HT-29 (cell line): ENCODE measurements around the gene TRAPPC11. TPM values are rescaled to one million over a fixed set of nuclear protein-coding genes. Genes with fewer than 3 reads are reported as not detected.

Source experiments
- DNase-seq: peaks from one replicate; pipeline ENCODE4 v3.0.0-alpha.2; 2015; ENCODE audit warnings: low spot score
- total RNA-seq: library from RNA; depleted of rRNA; stranded (reverse); fragments of >200 nt; shearing (Covaris generic); gene quantifications from 2 replicates; pipeline ENCODE4 v1.2.3, GENCODE V29; 2014

The TRAPPC11 gene
- total RNA-seq, 1 experiment from 2014 or later: 9.8 TPM

DNA sequence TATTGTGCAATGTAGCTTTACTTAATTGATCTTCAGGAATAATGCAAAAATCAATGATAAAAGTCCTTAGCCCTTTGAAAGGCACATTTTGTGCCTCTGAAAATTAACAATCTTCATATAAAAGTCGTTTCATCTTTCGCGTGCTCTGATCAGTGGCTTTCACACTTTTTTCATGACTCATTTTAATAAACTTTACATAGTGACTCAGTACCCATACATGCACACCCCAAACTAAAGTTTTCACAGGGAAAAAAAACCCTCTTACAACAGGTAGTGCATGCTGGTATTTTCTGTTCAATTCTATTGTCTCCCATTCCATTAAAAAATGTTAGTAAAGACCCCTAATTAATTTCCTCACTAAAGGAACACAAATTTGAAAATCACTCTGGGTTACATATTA is 21.6 kb upstream of the TRAPPC11 start:
- DNase-seq: no peak

DNA sequence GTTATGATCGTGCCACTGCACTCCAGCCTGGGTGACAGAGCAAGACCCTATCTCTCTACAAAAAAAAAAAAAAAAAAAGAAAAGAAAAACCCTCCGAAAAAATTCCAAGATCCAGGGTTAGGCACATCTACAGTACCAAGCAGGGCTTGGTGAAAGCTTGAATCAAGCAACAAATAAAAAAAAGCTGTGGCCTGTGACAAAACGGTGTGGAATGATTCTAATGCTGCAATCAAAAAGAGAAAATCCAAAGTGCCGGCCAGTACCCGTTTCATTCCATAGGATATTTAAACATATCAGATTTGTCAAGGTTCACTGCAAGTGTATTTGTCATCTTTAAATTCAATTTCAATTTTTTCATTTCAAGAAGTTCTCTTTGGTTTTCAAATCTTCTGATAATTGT is 20.7 kb upstream of the TRAPPC11 start:
- DNase-seq: no peak

DNA sequence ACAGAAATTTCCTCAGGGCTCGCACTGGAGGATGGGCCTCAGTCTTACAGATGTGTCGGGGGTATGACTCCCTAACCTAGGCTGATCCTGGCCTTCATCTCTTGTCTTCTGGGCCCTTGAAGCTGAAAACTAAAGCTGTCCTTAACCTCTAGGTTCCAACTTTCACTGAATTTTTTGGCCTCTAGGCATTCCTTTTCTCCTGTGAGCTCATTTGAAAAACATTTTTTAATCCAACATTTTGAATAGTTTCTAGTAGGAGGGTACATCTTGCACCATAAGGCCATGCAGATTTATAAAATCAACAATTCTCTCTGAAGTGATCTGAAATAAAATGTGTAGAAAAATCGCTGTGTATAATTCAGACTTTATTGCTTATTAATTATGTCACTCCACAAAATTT is 19.8 kb upstream of the TRAPPC11 start:
- no peak for DNase-seq

DNA sequence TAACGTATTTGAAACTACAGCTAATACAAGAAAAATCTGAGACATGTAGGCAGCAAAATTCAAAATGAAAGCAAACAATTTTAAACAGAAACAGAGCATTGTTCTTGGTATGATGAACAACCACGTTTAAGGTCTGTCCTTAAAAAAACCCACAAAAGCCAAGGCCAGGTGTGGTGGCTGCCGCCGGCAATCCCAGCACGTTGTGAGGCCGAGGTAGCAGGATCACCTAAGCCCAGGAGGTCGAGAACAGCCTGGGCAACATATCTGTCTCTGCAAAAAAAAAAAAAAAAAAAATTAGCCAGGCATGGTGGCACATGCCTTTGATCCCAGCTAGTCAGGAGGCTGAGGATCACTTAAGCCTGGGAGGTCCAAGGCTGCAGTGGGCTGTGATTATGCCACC is 13.8 kb upstream of the TRAPPC11 start:
- DNase-seq: no peak

DNA sequence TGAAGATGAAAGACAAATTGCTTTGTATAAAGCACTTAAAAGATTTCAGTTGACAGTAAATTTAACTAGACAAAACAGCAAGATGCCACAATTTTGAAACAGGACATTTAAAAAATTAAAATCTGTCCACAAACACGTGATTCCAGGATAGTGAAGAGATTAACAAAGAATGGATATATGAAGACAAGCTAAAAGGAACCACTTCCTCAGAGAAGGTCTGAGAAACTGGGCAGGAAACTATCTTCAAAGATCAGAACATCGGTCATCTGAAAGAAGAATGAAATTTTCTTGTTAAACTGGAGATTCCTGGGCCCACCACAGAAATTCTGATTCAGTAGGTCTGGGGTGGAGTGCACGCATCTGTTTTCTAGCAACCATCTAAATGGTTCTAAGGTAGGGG is 1.5 kb upstream of the TRAPPC11 start:
- DNase-seq: no peak

DNA sequence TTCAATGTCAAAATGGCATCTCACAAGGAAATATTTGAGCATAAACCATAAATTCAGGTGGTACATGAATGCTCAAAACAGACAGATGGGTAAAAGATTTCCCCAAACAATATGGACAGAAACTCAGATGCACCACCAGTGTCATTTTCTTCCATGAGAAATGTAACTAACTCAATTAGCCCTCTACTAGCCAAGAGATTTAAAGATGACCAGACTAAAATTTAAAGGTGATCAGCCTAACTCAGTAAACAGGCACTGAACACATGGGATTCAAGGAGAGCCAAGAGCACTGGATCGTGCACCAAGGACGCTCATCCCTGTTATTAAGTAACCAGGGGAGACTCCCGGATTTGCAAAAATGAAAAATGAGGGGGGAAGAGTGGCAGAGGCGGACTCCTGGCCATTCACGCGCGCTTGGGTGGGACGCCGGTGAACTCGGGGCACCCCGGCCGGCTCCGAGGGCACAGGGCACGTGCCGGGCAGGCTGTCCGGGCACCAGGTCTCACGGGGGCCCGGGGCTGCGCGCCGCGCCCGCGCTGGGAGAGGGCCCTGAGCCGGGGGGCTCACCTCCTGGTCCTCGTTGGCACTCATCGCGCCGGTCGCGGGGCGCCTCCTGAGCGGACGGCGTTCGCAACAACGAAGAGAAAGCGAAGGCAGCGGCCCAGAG is 598 bp upstream of the TRAPPC11 start:
- DNase-seq: peak; percentile 28

DNA sequence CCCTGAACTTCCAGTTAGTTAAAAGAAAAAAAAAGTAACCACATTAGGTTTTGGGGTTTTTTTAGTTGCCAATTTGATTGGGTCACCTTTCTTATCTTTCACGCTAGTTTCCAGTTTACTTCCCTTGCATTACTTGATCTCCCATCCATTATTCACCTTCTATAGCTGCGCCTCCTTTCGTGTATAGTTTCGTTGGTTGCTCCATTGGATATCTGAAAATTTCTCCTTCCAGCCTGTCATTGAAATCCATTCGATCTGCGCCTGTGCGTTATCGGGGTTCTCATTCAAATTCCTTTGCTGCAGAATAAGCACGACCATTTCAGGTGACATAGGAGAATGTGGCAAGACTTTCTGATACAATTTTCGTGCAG is 764 bp downstream of the TRAPPC11 start:
- peak; percentile 26 for DNase-seq

DNA sequence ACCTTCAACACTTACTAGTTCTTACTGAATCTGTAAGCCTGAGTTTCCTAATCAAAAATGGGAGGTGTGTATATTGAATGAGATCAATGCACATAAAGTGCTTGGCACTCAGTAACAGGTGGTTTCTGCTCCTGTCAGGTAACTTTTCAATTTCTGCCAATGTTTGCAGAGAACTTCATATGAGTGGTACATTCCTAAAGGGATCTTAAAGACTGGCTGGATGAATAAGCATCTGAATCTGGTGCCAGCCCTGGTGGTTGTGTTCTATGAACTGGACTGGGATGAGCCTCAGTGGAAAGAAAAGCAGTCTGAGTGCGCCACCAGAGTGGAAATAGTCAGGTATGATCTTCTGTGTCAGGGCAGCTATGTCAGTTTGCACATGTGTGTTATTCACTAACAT is 7.0 kb downstream of the TRAPPC11 start:
- DNase-seq: no peak

DNA sequence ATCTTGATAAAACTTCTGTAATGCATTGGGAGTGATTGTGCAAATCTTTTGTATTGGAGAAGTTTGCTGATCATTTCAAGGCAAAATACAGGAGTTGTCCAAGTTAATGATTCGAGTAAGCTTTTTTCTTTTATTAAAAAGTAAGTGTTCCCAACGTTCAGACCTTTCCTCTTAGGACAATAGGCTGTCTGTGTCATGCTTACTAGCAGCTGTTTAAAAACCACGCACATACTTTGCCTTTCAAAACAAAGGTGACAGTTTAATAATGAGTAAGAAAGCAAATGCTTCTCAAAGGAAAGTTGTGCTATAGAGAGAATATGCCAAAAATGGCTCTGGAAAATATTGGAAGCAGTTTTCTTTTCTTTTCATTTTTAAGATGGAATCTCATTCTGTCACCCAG is 11.2 kb downstream of the TRAPPC11 start:
- DNase-seq: no peak

DNA sequence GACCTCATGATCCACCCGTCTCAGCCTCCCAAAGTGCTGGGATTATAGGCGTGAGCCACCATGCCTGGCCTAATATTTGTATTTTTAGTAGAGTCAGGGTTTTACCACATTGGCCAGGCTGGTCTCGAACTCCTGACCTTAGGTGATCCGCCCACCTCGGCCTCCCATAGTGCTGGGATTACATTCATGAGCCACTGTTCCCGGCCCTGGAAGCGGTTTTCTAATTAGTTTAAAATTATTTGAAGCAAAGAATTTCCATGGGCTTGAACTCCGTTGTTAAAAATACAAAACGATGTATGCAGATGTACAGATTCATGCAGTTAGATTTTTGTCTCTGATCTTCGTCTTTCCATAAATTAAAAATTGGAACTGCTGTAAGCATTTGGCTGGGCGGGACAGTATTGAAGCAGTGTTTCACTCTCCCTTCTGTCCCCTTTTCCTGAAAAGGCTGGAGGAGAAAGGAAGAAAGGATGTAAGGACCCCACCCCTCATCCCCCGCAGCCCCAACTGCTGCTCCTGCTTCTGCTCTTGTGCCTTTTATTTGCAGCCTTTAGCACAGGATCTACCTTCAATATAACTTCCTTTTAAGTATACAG is 12.0 kb downstream of the TRAPPC11 start:
- no peak for DNase-seq

DNA sequence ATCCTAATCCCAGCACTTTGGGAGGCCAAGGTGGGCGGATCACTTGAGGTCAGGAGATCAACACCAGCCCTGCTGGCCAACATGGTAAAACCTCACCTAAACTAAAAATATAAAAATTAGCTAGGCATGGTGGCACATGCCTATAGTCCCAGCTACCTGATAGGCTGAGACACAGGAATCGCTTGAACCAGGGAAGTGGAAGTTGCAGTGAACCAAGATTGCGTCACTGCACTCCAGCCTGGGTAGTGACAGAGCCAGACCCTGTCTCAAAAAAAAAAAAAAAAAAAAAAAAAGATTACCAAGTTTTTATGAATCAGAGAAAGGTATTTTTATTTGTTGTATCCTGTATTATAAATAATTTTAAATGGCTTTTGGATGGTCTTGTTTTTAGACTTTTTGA is 15.1 kb downstream of the TRAPPC11 start:
- DNase-seq: no peak

DNA sequence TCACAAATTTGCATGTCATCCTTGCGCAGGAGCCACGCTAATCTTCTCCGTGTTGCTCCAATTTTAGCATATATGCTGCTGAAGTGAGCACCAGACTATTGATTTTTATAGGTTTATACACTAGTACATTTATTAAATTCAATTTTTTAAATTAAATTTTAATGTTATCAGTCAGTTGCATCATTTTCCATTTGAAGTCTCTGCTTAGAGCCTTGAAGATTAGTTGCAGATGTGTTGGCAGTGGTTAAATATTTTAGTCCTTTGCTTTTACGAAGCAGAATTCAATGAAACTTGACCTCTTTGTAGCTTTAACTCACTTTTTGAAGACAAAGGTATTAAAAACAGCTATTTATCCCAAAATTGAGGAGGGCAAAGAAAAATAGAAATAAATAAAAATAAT is 16.5 kb downstream of the TRAPPC11 start:
- DNase-seq: no peak

DNA sequence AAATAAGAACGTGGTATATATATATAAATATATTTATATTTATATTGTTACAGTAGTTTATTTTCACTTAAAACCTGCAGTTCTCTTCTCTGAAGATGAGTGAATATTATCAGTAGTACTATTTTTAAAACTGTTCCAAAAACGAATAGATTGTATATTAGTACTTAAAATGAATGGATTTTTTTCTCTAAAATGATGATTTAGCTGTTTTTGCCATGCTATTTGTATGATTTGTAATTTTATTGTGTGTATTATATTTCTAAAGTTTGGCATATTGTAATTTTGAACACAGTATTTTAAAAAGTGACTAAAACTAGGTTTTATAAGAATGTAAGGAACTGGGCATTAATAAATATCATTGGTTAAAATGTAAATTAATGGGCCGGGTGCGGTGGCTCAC is 22.0 kb downstream of the TRAPPC11 start:
- no peak for DNase-seq

DNA sequence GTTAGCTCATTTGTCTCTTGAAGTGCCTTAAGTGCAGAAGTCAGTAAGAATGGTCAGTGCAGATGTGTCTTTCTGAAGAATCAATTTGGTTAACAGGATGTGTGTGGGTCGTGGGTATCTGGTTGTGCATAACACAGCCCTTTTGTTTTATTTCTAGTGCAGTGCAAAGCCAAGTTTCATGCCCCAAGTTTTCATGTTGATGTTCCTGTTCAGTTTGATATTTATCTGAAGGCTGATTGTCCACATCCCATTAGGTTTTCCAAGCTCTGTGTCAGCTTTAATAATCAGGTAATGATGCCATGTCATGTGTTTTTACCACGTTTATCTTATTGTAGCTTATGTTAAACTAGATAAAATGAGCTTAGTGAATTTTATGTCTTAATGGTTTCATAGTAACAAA is 27.4 kb downstream of the TRAPPC11 start:
- no peak for DNase-seq

DNA sequence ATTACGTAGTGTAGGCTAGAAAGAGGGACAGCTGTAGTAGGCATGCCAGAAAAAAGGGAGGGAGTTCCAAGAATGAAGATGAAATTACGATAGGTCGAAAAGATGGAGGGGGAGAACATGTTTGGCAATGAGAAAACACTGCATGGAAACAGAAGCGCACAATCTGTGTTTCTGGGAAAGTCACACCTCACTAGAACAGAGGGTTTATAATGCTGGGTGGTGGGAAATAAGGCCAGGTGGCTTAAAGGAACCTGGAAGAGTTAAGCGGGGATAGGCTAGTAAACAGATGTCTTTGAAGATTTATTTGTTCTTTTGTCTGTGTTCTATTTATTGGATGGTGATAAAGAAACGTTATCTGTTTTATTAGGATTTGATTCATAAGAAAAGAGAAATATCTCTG is 29.1 kb downstream of the TRAPPC11 start:
- no peak for DNase-seq

DNA sequence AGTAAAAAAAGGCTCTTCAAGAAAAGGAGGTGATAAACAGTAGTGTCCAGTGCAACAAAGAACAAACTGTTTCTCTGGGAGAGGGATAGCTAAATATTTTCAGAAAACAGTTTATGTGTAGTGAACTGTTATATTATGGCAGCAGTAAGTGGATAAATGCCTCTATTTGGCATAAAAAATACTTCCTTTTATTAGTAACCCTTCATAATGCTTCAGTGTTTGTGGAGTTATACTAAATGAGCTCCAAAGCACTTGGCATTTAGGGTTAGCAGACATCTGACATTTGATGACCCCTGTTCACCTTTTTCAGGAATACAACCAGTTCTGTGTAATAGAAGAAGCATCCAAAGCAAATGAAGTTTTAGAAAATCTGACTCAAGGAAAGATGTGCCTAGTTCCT is 31.9 kb downstream of the TRAPPC11 start:
- DNase-seq: no peak

DNA sequence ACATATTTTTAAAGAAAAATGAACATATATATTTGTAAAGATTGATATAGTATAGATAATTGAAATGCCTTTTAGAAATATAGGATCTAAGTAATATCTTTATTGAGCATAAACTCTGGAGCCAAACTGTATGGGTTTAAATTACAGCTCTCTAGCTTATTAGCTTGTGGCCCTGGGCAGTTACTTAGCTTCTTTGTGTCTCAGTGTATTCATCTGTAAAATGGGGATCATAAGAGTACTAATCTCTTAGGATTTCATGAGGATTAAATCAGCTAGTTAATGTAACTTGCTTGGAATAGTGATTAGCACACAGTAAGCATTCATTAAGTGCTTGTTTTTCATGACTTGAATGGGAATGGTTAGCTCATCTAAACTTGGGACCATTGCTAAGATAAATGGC is 32.8 kb downstream of the TRAPPC11 start:
- DNase-seq: no peak

DNA sequence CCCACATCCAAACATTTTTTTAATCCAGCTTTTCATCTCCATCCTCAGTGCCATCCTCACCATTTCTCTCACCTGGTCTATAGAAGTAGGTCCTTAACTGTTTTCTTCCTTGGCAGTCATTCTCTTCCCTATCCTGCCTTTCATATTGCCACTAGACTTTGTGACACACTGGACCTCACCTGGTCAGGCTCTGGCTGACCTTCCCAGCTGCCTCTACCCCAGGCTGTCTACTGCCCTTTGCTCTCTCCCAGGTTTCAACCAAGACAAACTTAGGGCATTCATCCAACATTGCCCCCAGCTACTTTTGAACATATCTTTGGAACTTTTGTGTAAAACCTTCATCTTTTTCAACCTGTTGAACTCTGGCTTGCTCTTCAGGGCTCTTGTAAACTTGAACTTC is 39.8 kb downstream of the TRAPPC11 start:
- DNase-seq: no peak

DNA sequence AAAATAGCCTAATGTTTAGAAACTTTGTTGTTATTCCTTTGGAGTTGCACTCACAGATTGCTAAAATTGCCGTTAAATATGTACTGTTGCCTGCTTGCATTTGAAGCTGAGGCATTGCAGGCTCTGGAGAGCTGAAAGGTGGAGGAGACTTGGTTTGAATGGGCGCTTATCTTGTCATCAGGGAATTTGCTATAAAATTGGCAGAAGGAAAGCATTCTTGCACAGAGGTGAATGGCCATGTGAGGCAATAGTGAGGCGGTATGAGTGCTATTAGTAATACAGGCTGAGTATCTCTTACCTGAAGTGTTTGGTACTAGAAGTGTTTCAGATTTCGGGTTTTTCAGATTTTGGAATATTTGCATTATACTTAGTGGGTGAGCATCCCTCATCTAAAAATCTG is 41.3 kb downstream of the TRAPPC11 start:
- peak; percentile 7 for DNase-seq

DNA sequence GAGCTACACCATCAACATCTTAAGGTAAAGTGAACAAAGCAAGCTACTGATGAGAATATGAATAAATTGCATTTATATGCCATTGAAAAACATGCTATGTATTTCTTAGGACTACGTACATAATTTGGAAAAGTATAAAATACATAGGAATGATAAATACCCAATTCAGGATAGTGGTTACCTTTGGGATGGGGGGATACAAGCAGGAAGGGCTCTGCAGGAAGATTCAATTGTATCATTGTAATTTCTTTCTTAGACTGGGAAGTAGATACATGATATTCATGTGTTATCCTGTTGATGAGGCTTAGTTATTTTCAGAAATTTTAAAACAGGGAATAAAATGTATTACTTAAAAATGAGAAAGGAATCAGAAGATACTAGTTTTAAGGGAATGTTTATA is 43.4 kb downstream of the TRAPPC11 start:
- no peak for DNase-seq

DNA sequence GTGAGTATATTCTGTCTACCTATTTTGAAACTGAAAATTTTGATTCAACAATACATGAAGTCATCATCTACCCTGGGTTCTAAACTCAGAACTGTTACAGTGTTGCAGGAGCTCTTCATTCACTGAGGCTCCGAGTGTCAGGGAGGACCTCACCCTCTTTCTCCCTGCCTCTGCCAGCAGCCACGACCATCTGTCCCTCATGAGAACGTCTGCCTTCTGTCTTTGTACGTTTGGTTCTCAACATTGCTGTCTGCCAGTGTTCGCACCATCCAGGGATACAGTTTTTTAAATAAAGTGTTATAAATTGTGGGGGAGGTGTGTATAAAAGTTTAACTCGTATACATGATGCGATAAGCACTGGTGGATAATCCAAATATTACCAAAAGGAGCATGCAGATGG is 55.5 kb downstream of the TRAPPC11 start:
- no peak for DNase-seq

DNA sequence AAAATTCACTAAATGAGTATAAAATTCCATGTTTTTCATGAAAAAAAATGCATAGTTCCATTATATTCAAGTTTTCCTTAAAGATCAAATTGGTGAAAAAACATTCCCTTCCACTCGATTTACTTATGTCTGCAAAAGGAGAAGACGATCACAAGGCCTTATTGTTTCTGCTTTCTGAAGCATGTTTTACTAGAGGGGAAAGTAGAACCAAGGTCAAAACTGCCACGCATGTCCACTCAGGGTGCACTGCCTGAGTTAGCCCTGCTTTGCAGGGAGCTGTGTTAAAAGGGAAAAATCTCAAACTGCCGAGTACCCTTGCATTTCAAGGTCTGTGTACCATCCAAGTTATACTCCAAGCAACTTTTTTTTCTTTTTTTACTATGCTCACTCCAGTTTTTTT is 57.2 kb downstream of the TRAPPC11 start:
- no peak for DNase-seq

DNA sequence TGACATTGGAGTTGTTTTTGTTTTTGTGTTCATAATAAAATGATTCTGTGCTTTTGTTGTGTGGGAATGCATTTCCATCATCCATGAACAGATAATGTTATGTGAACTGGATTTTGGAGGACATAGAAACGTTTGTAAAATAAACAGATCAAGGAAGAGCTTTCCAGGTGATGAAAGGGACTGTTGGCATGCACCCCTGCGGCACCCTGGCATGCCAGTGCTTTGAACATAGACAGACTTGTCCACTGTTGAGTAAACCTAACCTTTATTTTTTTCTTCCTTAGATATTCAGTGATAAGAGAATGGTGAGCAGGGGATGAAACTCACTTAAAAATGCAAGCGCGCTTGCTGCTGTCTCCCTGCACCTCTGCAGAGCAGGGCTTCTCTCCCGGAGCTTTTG is 59.8 kb downstream of the TRAPPC11 start:
- DNase-seq: no peak
